H9 (cell line): ENCODE results near the gene CPAMD8. TPM values are rescaled to one million over a fixed set of nuclear protein-coding genes. Genes with fewer than 3 reads are reported as not detected.

Source experiments
- DNase-seq: peaks from one replicate; pipeline ENCODE4 v3.0.0-alpha.2; 2017
- H2AFZ ChIP-seq: one replicate; pipeline ENCODE4 v1.6.1; 2013; ENCODE audit warnings: mild to moderate bottlenecking, low read length, control low read depth, moderate library complexity
- H2AK5ac ChIP-seq: 2 replicates; pipeline ENCODE4 v1.6.1; 2013; ENCODE audit warnings: low read length, control low read depth, mixed read lengths; ENCODE audit not compliant: insufficient read length
- H2BK120ac ChIP-seq: one replicate; pipeline ENCODE4 v1.6.1; 2013; ENCODE audit warnings: low read depth, mild to moderate bottlenecking, low read length, control low read depth, inconsistent platforms; ENCODE audit not compliant: poor library complexity, severe bottlenecking
- H2BK12ac ChIP-seq: 2 replicates; pipeline ENCODE4 v1.6.1; 2013; ENCODE audit warnings: low read length, control low read depth, mixed read lengths, low read depth; ENCODE audit not compliant: insufficient read length
- H2BK15ac ChIP-seq: 2 replicates; pipeline ENCODE4 v1.6.1; 2013; ENCODE audit warnings: low read depth, low read length, control low read depth
- H2BK20ac ChIP-seq: one replicate; pipeline ENCODE4 v1.6.1; 2013; ENCODE audit warnings: low read depth, mild to moderate bottlenecking, low read length, control low read depth, inconsistent platforms; ENCODE audit not compliant: poor library complexity, severe bottlenecking
- H2BK5ac ChIP-seq: 2 replicates; pipeline ENCODE4 v1.6.1; 2013; ENCODE audit warnings: low read length, control low read depth, mixed read lengths; ENCODE audit not compliant: insufficient read length
- H3K14ac ChIP-seq: 2 replicates; pipeline ENCODE4 v1.6.1; 2013; ENCODE audit warnings: low read length, control low read depth; ENCODE audit not compliant: insufficient read depth
- H3K18ac ChIP-seq: 2 replicates; pipeline ENCODE4 v1.6.1; 2013; ENCODE audit warnings: low read depth, mild to moderate bottlenecking, mixed read lengths, low read length, control low read depth; ENCODE audit not compliant: insufficient read length
- H3K23ac ChIP-seq: 2 replicates; pipeline ENCODE4 v1.6.1; 2013; ENCODE audit warnings: low read length, control low read depth, mixed read lengths, low read depth; ENCODE audit not compliant: insufficient read length
- H3K23me2 ChIP-seq: 2 replicates; pipeline ENCODE4 v1.6.1; 2013; ENCODE audit warnings: low read depth, mild to moderate bottlenecking, mixed read lengths, low read length, control low read depth; ENCODE audit not compliant: insufficient read length, poor library complexity, severe bottlenecking
- H3K27ac ChIP-seq: 2 replicates; pipeline ENCODE4 v1.5.1; 2013; ENCODE audit warnings: low read length, control low read depth, mixed read lengths, low read depth; ENCODE audit not compliant: insufficient read length
- H3K27me3 ChIP-seq: 2 replicates; pipeline ENCODE4 v1.6.1; 2013; ENCODE audit warnings: low read length, control low read depth, inconsistent platforms; ENCODE audit not compliant: insufficient read depth
- H3K4ac ChIP-seq: 2 replicates; pipeline ENCODE4 v1.6.1; 2013; ENCODE audit warnings: low read depth, mild to moderate bottlenecking, control low read depth, inconsistent platforms, low read length, moderate library complexity
- H3K4me1 ChIP-seq: 2 replicates; pipeline ENCODE4 v1.6.1; 2013; ENCODE audit warnings: low read length, control low read depth, inconsistent platforms; ENCODE audit not compliant: insufficient read depth
- H3K4me2 ChIP-seq: 2 replicates; pipeline ENCODE4 v1.6.1; 2013; ENCODE audit warnings: low read length, control low read depth, mixed read lengths; ENCODE audit not compliant: insufficient read length, insufficient read depth
- H3K56ac ChIP-seq: 2 replicates; pipeline ENCODE4 v1.6.1; 2013; ENCODE audit warnings: low read depth, mild to moderate bottlenecking, mixed read lengths, low read length, control low read depth; ENCODE audit not compliant: insufficient read length
- H3K79me1 ChIP-seq: 2 replicates; pipeline ENCODE4 v1.6.1; 2013; ENCODE audit warnings: low read depth, mild to moderate bottlenecking, moderate library complexity, low read length, control low read depth, inconsistent platforms; ENCODE audit not compliant: insufficient read depth, poor library complexity, severe bottlenecking
- H3K79me2 ChIP-seq: 2 replicates; pipeline ENCODE4 v1.6.1; 2013; ENCODE audit warnings: low read length, control low read depth, inconsistent platforms; ENCODE audit not compliant: insufficient read depth
- H3K9ac ChIP-seq: 2 replicates; pipeline ENCODE4 v1.6.1; 2013; ENCODE audit warnings: low read length, control low read depth, mixed read lengths; ENCODE audit not compliant: insufficient read length; ENCODE audit errors: extremely low read depth
- H3K9me3 ChIP-seq: one replicate; pipeline ENCODE4 v1.6.1; 2013; ENCODE audit warnings: low read depth, low read length, inconsistent platforms; ENCODE audit not compliant: control insufficient read depth
- H3T11ph ChIP-seq: one replicate; pipeline ENCODE4 v1.6.1; 2013; ENCODE audit warnings: mild to moderate bottlenecking, low read length, control low read depth, inconsistent platforms
- H4K20me1 ChIP-seq: one replicate; pipeline ENCODE4 v1.6.1; 2013; ENCODE audit not compliant: control insufficient read depth, insufficient read length, insufficient read depth
- H4K5ac ChIP-seq: 2 replicates; pipeline ENCODE4 v1.6.1; 2013; ENCODE audit warnings: low read depth, mild to moderate bottlenecking, mixed read lengths, low read length, control low read depth; ENCODE audit not compliant: insufficient read length
- H4K8ac ChIP-seq: replicated peaks from 2 replicates; pipeline ENCODE4 v1.6.1; 2013; ENCODE audit warnings: low read length, control low read depth, mixed read lengths, low read depth; ENCODE audit not compliant: insufficient read length
- H4K91ac ChIP-seq: 2 replicates; pipeline ENCODE4 v1.6.1; 2013; ENCODE audit warnings: low read depth, mild to moderate bottlenecking, moderate library complexity, mixed read lengths, low read length, control low read depth; ENCODE audit not compliant: insufficient read length
- H3K27ac Mint-ChIP-seq, 3 experiments: 2 replicates in 2 of 3; 3 replicates in 1 of 3; pipeline ENCODE4 v1.8.0; 2020 to 2021; ENCODE audit warnings: mixed read lengths in 3 of 3, mild to moderate bottlenecking in 1 of 3, moderate library complexity in 1 of 3
- H3K27me3 Mint-ChIP-seq: 2 replicates; pipeline ENCODE4 v1.8.0; 2021; ENCODE audit warnings: low read depth, mild to moderate bottlenecking, moderate library complexity, mixed read lengths
- H3K36me3 Mint-ChIP-seq, 3 experiments: 2 replicates in 2 of 3; 3 replicates in 1 of 3; pipeline ENCODE4 v1.8.0; 2020 to 2021; ENCODE audit warnings: low read depth in 3 of 3, mixed read lengths in 3 of 3; ENCODE audit not compliant: insufficient read depth in 1 of 3
- H3K4me1 Mint-ChIP-seq, 2 experiments: 2 replicates each; pipeline ENCODE4 v1.8.0; 2020; ENCODE audit warnings: mixed read lengths in 2 of 2
- H3K4me3 Mint-ChIP-seq, 2 experiments: 2 replicates in 1 of 2; 3 replicates in 1 of 2; pipeline ENCODE4 v1.8.0; 2020 to 2021; ENCODE audit warnings: mild to moderate bottlenecking in 2 of 2, mixed read lengths in 2 of 2, moderate library complexity in 1 of 2
- H3K9me3 Mint-ChIP-seq, 2 experiments: 2 replicates in 1 of 2; 3 replicates in 1 of 2; pipeline ENCODE4 v1.8.0; 2020; ENCODE audit warnings: mild to moderate bottlenecking in 2 of 2, mixed read lengths in 2 of 2, moderate library complexity in 1 of 2
- WGBS: extraction: QIAGEN DNeasy Blood & Tissue Kit; methylation state at CpG from one replicate; pipeline ENCODE4 v1.1.7; 2013; ENCODE audit warnings: missing lambda C conversion rate, low lambda C conversion rate, mixed read lengths; ENCODE audit not compliant: insufficient read length; ENCODE audit errors: extremely low coverage; 5-methylcytosine and 5-hydroxymethylcytosine counted together
- total RNA-seq: library from RNA; stranded (reverse); gene quantifications from 2 replicates; pipeline ENCODE4 v1.2.1, GENCODE V29; 2021
- TF ChIP-seq, protein P1 (sequence below): fragments of 200-600 bp; sonication (generic); conservative IDR thresholded peaks from 3 replicates; pipeline ENCODE4 v1.8.0; 2021; ENCODE audit warnings: antibody characterized with exemption, mild to moderate bottlenecking

CPAMD8 gene
- total RNA-seq, 1 experiment from 2014 or later = 12.0 TPM

DNA sequence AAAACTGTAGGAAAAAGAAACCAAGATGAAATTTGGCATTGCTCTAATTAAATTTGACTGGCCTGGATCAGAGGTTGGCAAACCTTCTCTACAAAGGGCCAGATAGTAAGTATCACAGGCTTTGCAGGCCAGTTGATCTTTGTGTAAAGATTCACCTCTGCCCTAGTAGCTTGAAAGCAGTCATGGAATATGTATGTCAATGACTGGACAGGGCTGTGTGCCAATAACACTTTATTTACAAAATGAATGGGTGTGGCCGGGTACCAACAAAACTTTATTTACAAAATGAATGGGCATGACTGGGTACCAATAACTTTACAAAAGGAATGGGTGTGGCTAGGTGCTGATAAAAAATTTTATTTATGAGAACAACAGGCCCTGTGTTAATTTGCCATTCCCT, 177.4 kb downstream of the CPAMD8 start:
- H4K91ac ChIP-seq = no peak overlapping the region
- H2BK12ac ChIP-seq = no peak overlapping the region
- H3K9me3 Mint-ChIP-seq = no peaks in the 10 kb centered on the region
- no peak overlapping the region for H3K18ac ChIP-seq
- no peak overlapping the region for H2BK15ac ChIP-seq
- H3K79me2 ChIP-seq = no peaks in the 10 kb centered on the region
- H3K56ac ChIP-seq = no peak overlapping the region
- H3K27me3 ChIP-seq = no peaks in the 10 kb centered on the region
- H3K4me1 ChIP-seq = no peaks in the 10 kb centered on the region
- H3K23me2 ChIP-seq = no peaks in the 10 kb centered on the region
- no peak overlapping the region for H3T11ph ChIP-seq
- peaks cover 4% of the 10 kb centered on the region in 2 experiments for H3K4me1 Mint-ChIP-seq
- H3K27me3 Mint-ChIP-seq = no peaks in the 10 kb centered on the region
- H4K20me1 ChIP-seq = no peaks in the 10 kb centered on the region
- no peaks in the 10 kb centered on the region for H3K79me1 ChIP-seq
- no CpG with 5 or more reads among the region's 1 CpG for WGBS
- no peak overlapping the region for H2BK5ac ChIP-seq
- no peak overlapping the region for H2BK120ac ChIP-seq
- H2AFZ ChIP-seq = no peak overlapping the region
- H4K5ac ChIP-seq = no peak overlapping the region
- peaks cover 51 to 92% (median 86%) of the 10 kb centered on the region in 3 experiments; a peak in 6 of 7 replicates for H3K36me3 Mint-ChIP-seq
- no peak overlapping the region for H3K23ac ChIP-seq
- no peaks in the 10 kb centered on the region for H3K9me3 ChIP-seq
- no peak overlapping the region for H4K8ac ChIP-seq
- no peak overlapping the region for H3K14ac ChIP-seq
- no peak overlapping the region for H3K27ac ChIP-seq
- no peak overlapping the region for H3K4me2 ChIP-seq
- no peak overlapping the region for H2AK5ac ChIP-seq
- no peak overlapping the region for H3K27ac Mint-ChIP-seq
- no peak overlapping the region for H3K4me3 Mint-ChIP-seq
- no peak overlapping the region for H2BK20ac ChIP-seq
- H3K9ac ChIP-seq = no peak overlapping the region
- TF ChIP-seq, protein P1, sequence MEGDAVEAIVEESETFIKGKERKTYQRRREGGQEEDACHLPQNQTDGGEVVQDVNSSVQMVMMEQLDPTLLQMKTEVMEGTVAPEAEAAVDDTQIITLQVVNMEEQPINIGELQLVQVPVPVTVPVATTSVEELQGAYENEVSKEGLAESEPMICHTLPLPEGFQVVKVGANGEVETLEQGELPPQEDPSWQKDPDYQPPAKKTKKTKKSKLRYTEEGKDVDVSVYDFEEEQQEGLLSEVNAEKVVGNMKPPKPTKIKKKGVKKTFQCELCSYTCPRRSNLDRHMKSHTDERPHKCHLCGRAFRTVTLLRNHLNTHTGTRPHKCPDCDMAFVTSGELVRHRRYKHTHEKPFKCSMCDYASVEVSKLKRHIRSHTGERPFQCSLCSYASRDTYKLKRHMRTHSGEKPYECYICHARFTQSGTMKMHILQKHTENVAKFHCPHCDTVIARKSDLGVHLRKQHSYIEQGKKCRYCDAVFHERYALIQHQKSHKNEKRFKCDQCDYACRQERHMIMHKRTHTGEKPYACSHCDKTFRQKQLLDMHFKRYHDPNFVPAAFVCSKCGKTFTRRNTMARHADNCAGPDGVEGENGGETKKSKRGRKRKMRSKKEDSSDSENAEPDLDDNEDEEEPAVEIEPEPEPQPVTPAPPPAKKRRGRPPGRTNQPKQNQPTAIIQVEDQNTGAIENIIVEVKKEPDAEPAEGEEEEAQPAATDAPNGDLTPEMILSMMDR = no peak
- no peak for DNase-seq
- H3K4ac ChIP-seq = no peak overlapping the region
